ENCODE measurements around the gene CYTH2.
A peak's percentile ranks its signal among the peaks of the same experiment; 100 is the strongest.
"Not testable (repeated sequence)": the region's sequence is repeated elsewhere in the genome, so short reads cannot be mapped to it uniquely, and the experiment has no call there.

Gene CYTH2

GRCh38 chr19:48513289-48514122, 44.3 kb downstream of the CYTH2 start:
- peak; percentile 82 for DNase-seq

GRCh38 chr19:48514123-48514458, 44.9 kb downstream of the CYTH2 start:
- no peak for DNase-seq

DNA sequence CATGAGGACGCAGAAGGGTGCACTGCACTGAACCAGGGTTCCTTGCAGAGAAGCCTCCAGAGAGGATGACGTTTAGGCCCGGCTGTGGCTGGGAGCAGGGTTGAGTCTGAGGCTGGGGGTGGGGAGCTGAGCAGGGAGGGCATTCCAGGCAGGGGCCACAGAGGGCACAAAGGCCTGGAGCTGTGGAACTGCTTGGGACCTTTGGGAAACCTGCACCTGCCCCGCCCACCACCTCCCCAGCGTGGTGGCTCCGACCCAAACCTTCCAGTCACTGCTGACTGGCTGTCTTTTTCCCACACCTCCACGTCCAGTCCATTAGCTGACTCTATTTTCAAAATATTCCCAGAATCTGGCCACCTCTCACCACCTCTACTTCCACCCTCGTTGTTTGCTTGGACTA, 47.4 kb downstream of the CYTH2 start:
- DNase-seq, result no peak

DNA sequence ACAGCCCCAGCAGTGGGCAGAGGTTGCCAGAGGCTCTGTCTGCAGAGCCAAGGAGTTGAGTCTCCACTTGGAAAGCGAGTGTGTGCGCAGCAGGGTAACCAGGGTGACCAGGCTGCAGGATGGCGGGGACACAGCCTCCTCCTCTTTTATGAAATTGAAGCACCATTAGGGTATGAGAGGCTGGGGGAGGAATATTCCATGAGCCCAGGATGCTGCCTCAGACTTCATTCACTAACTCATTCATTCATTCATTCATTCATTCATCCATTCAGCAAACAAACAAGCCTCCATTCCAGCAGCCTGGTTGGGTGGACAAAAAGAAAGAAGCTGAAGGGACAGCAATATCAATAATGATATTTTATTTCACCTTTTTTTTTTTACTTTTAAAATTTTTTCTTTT, 49.0 kb downstream of the CYTH2 start:
- no peak for DNase-seq

DNA sequence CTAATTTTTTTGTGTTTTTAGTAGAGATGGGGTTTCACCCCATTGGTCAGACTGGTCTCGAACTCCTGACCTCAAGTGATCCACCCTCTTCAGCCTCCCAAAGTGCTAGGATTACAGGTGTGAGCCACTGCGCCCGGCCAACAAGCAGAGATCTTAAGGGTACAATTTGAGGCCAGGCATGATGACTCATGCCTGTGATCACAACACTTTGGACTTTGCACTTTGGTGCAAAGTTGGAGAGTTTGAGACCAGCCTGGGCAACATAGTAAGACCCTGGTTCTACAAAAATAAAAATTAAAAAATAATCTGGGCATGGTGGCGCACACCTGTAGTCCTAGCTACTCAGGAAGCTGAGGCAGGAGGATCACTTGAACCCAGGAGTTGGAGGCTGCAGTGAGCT, 50.3 kb downstream of the CYTH2 start:
- DNase-seq, result not testable (repeated sequence)

GRCh38 chr19:48520134-48520533, 51.0 kb downstream of the CYTH2 start:
- DNase-seq, result no peak

DNA sequence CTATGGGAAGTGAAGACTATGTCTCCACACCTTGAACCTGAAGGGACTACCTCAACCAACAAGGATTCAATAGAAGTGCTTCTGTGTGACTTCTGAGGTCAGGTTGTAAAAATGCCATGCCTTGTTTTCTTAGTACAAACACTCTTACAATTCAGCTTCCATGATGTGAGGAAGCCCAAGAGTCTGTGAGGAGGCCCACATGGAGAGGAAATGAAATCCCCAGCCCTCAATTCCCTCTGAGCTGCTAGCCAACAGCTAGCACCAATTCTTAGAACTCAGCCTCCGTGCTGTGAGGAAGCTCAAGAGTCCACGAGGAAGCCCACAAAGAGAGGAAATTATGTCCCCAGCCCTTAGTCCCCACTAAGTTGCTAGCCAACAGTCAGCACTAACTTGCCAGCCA, 55.1 kb downstream of the CYTH2 start:
- DNase-seq, result no peak

DNA sequence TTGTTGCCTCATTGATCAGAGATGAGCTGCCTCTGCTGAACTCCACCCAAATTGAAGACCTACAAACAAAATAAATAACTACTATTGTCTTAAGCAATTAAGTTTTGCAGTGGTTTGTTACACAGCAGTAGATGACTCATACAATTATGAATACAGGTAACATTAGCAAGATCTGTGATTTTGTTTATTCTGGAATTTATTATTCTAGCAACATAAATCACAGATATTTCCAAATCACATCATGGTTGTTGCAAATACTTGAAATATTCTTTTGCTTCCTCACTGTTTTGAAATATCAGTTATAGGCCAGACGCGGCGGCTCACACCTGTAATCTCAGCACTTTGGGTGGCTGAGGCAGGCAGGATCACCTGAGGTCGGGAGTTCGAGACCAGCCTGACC, 55.6 kb downstream of the CYTH2 start:
- DNase-seq, result no peak

- DNase-seq, result no peak
Measured at GRCh38 chr19:48529156-48529555, 60.0 kb downstream of the CYTH2 start.

DNA sequence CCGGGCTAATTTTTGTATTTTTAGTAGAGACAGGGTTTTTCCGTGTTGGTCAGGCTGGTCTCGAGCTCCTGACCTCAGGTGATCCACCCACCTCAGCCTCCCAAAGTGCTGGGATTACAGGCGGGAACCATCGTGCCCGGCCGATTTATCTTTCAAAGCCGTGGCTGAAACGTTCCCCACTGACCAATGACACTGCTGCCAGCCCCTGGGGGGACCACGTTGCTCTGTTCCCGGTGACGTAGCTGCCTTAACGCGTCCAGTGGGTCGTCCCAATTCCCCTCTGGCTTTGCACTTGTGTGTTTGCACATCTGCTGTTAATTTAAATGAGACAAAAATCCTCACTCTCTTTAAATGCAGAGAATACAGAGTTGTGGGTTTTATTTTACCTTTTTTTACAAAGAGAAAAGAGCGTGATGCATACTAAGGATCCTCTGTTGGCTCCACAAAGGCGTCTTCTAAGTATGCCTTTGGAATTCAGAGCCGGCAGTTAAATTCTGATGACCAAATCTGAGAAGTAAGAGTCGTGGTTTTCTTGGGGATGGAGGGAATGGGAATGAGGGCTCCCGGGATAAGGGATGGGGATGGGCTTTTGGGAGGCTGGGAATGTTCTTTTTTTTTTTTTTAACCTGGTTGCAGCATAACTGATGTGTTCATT, 61.0 kb downstream of the CYTH2 start:
- no peak for DNase-seq

DNA sequence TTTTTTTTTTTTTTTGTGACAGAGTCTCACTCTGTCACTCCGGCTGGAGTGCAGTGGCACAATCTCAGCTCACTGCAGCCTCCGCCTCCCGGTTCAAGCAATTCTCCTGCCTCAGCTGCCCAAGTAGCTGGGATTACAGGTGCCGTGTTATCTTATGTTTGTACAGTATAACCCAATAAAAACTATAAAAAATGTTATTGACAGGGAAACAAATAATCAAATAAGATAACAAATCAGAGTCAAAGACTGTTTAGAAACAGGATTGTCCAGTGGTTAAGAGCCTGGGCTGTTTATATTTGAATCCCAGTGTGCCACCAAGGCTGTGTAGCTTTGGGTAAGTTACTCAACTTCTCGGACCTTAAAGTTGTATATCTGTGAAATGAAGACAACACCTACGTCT, 61.6 kb downstream of the CYTH2 start:
- no peak for DNase-seq
